H9 (cell line): ENCODE results near the gene ATP6AP1. TPM values are rescaled to one million over a fixed set of nuclear protein-coding genes. Genes with fewer than 3 reads are reported as not detected.

ENCODE experiments used
- DNase-seq: peaks from one replicate; pipeline ENCODE4 v3.0.0-alpha.2; 2017
- H2AFZ ChIP-seq: one replicate; pipeline ENCODE4 v1.6.1; 2013; ENCODE audit warnings: mild to moderate bottlenecking, low read length, control low read depth, moderate library complexity
- H2AK5ac ChIP-seq: 2 replicates; pipeline ENCODE4 v1.6.1; 2013; ENCODE audit warnings: low read length, control low read depth, mixed read lengths; ENCODE audit not compliant: insufficient read length
- H2BK120ac ChIP-seq: one replicate; pipeline ENCODE4 v1.6.1; 2013; ENCODE audit warnings: low read depth, mild to moderate bottlenecking, low read length, control low read depth, inconsistent platforms; ENCODE audit not compliant: poor library complexity, severe bottlenecking
- H2BK12ac ChIP-seq: 2 replicates; pipeline ENCODE4 v1.6.1; 2013; ENCODE audit warnings: low read length, control low read depth, mixed read lengths, low read depth; ENCODE audit not compliant: insufficient read length
- H2BK15ac ChIP-seq: 2 replicates; pipeline ENCODE4 v1.6.1; 2013; ENCODE audit warnings: low read depth, low read length, control low read depth
- H2BK20ac ChIP-seq: one replicate; pipeline ENCODE4 v1.6.1; 2013; ENCODE audit warnings: low read depth, mild to moderate bottlenecking, low read length, control low read depth, inconsistent platforms; ENCODE audit not compliant: poor library complexity, severe bottlenecking
- H2BK5ac ChIP-seq: 2 replicates; pipeline ENCODE4 v1.6.1; 2013; ENCODE audit warnings: low read length, control low read depth, mixed read lengths; ENCODE audit not compliant: insufficient read length
- H3K14ac ChIP-seq: 2 replicates; pipeline ENCODE4 v1.6.1; 2013; ENCODE audit warnings: low read length, control low read depth; ENCODE audit not compliant: insufficient read depth
- H3K18ac ChIP-seq: 2 replicates; pipeline ENCODE4 v1.6.1; 2013; ENCODE audit warnings: low read depth, mild to moderate bottlenecking, mixed read lengths, low read length, control low read depth; ENCODE audit not compliant: insufficient read length
- H3K23ac ChIP-seq: 2 replicates; pipeline ENCODE4 v1.6.1; 2013; ENCODE audit warnings: low read length, control low read depth, mixed read lengths, low read depth; ENCODE audit not compliant: insufficient read length
- H3K23me2 ChIP-seq: 2 replicates; pipeline ENCODE4 v1.6.1; 2013; ENCODE audit warnings: low read depth, mild to moderate bottlenecking, mixed read lengths, low read length, control low read depth; ENCODE audit not compliant: insufficient read length, poor library complexity, severe bottlenecking
- H3K27ac ChIP-seq: 2 replicates; pipeline ENCODE4 v1.5.1; 2013; ENCODE audit warnings: low read length, control low read depth, mixed read lengths, low read depth; ENCODE audit not compliant: insufficient read length
- H3K27me3 ChIP-seq: 2 replicates; pipeline ENCODE4 v1.6.1; 2013; ENCODE audit warnings: low read length, control low read depth, inconsistent platforms; ENCODE audit not compliant: insufficient read depth
- H3K4ac ChIP-seq: 2 replicates; pipeline ENCODE4 v1.6.1; 2013; ENCODE audit warnings: low read depth, mild to moderate bottlenecking, control low read depth, inconsistent platforms, low read length, moderate library complexity
- H3K4me1 ChIP-seq: 2 replicates; pipeline ENCODE4 v1.6.1; 2013; ENCODE audit warnings: low read length, control low read depth, inconsistent platforms; ENCODE audit not compliant: insufficient read depth
- H3K4me2 ChIP-seq: 2 replicates; pipeline ENCODE4 v1.6.1; 2013; ENCODE audit warnings: low read length, control low read depth, mixed read lengths; ENCODE audit not compliant: insufficient read length, insufficient read depth
- H3K56ac ChIP-seq: 2 replicates; pipeline ENCODE4 v1.6.1; 2013; ENCODE audit warnings: low read depth, mild to moderate bottlenecking, mixed read lengths, low read length, control low read depth; ENCODE audit not compliant: insufficient read length
- H3K79me1 ChIP-seq: 2 replicates; pipeline ENCODE4 v1.6.1; 2013; ENCODE audit warnings: low read depth, mild to moderate bottlenecking, moderate library complexity, low read length, control low read depth, inconsistent platforms; ENCODE audit not compliant: insufficient read depth, poor library complexity, severe bottlenecking
- H3K79me2 ChIP-seq: 2 replicates; pipeline ENCODE4 v1.6.1; 2013; ENCODE audit warnings: low read length, control low read depth, inconsistent platforms; ENCODE audit not compliant: insufficient read depth
- H3K9ac ChIP-seq: 2 replicates; pipeline ENCODE4 v1.6.1; 2013; ENCODE audit warnings: low read length, control low read depth, mixed read lengths; ENCODE audit not compliant: insufficient read length; ENCODE audit errors: extremely low read depth
- H3K9me3 ChIP-seq: one replicate; pipeline ENCODE4 v1.6.1; 2013; ENCODE audit warnings: low read depth, low read length, inconsistent platforms; ENCODE audit not compliant: control insufficient read depth
- H3T11ph ChIP-seq: one replicate; pipeline ENCODE4 v1.6.1; 2013; ENCODE audit warnings: mild to moderate bottlenecking, low read length, control low read depth, inconsistent platforms
- H4K20me1 ChIP-seq: one replicate; pipeline ENCODE4 v1.6.1; 2013; ENCODE audit not compliant: control insufficient read depth, insufficient read length, insufficient read depth
- H4K5ac ChIP-seq: 2 replicates; pipeline ENCODE4 v1.6.1; 2013; ENCODE audit warnings: low read depth, mild to moderate bottlenecking, mixed read lengths, low read length, control low read depth; ENCODE audit not compliant: insufficient read length
- H4K8ac ChIP-seq: replicated peaks from 2 replicates; pipeline ENCODE4 v1.6.1; 2013; ENCODE audit warnings: low read length, control low read depth, mixed read lengths, low read depth; ENCODE audit not compliant: insufficient read length
- H4K91ac ChIP-seq: 2 replicates; pipeline ENCODE4 v1.6.1; 2013; ENCODE audit warnings: low read depth, mild to moderate bottlenecking, moderate library complexity, mixed read lengths, low read length, control low read depth; ENCODE audit not compliant: insufficient read length
- H3K27ac Mint-ChIP-seq, 3 experiments: 2 replicates in 2 of 3; 3 replicates in 1 of 3; pipeline ENCODE4 v1.8.0; 2020 to 2021; ENCODE audit warnings: mixed read lengths in 3 of 3, mild to moderate bottlenecking in 1 of 3, moderate library complexity in 1 of 3
- H3K27me3 Mint-ChIP-seq: 2 replicates; pipeline ENCODE4 v1.8.0; 2021; ENCODE audit warnings: low read depth, mild to moderate bottlenecking, moderate library complexity, mixed read lengths
- H3K36me3 Mint-ChIP-seq, 3 experiments: 2 replicates in 2 of 3; 3 replicates in 1 of 3; pipeline ENCODE4 v1.8.0; 2020 to 2021; ENCODE audit warnings: low read depth in 3 of 3, mixed read lengths in 3 of 3; ENCODE audit not compliant: insufficient read depth in 1 of 3
- H3K4me1 Mint-ChIP-seq, 2 experiments: 2 replicates each; pipeline ENCODE4 v1.8.0; 2020; ENCODE audit warnings: mixed read lengths in 2 of 2
- H3K4me3 Mint-ChIP-seq, 2 experiments: 2 replicates in 1 of 2; 3 replicates in 1 of 2; pipeline ENCODE4 v1.8.0; 2020 to 2021; ENCODE audit warnings: mild to moderate bottlenecking in 2 of 2, mixed read lengths in 2 of 2, moderate library complexity in 1 of 2
- H3K9me3 Mint-ChIP-seq, 2 experiments: 2 replicates in 1 of 2; 3 replicates in 1 of 2; pipeline ENCODE4 v1.8.0; 2020; ENCODE audit warnings: mild to moderate bottlenecking in 2 of 2, mixed read lengths in 2 of 2, moderate library complexity in 1 of 2
- WGBS: extraction: QIAGEN DNeasy Blood & Tissue Kit; methylation state at CpG from one replicate; pipeline ENCODE4 v1.1.7; 2013; ENCODE audit warnings: missing lambda C conversion rate, low lambda C conversion rate, mixed read lengths; ENCODE audit not compliant: insufficient read length; ENCODE audit errors: extremely low coverage; 5-methylcytosine and 5-hydroxymethylcytosine counted together
- total RNA-seq: library from RNA; stranded (reverse); gene quantifications from 2 replicates; pipeline ENCODE4 v1.2.1, GENCODE V29; 2021
- TF ChIP-seq, protein P1 (sequence below): fragments of 200-600 bp; sonication (generic); conservative IDR thresholded peaks from 3 replicates; pipeline ENCODE4 v1.8.0; 2021; ENCODE audit warnings: antibody characterized with exemption, mild to moderate bottlenecking

Gene ATP6AP1
- total RNA-seq, 1 experiment from 2014 or later: 45.6 TPM

DNA sequence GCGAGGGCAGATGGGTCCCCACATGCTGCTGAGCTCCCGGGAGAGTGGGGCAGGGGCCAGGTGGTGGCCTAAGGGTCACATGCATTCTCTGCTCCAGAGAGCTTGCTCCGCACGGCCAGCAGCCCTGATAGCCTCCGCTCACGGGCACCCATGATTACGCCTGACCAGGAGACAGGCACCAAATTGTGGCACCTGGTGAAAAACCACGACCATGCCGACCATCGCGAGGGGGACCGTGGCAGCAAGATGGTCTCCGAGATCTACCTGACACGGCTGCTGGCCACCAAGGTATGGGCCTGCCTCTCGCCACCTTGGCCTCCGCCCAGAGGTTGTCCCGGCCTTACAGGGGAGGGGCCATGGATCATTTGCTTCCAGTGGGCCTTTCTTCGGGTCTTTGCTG, 41.4 kb downstream of the ATP6AP1 start:
- no peak overlapping the region for H3K27ac ChIP-seq
- no peak overlapping the region for H3K4ac ChIP-seq
- H3K23me2 ChIP-seq: no peaks in the 10 kb centered on the region
- no peak overlapping the region for H4K5ac ChIP-seq
- no peak overlapping the region for H2BK20ac ChIP-seq
- no peaks in the 10 kb centered on the region for H3K79me2 ChIP-seq
- WGBS: no CpG with 5 or more reads among the region's 18 CpGs
- no peaks in the 10 kb centered on the region for H3K27me3 ChIP-seq
- no peaks in the 10 kb centered on the region for H3K79me1 ChIP-seq
- Mint-ChIP-seq H3K27me3 (no peaks in the 10 kb centered on the region; the same call in 1 of the 2 replicates), H3K27ac (no peak overlapping the region), H3K36me3 (peaks cover 15 to 63% (median 59%) of the 10 kb centered on the region in 3 experiments), H3K4me3 (no peak overlapping the region), H3K4me1 (no peaks in the 10 kb centered on the region), H3K9me3 (peaks cover 58 to 86% of the 10 kb centered on the region in 2 experiments)
- no peak overlapping the region for H4K91ac ChIP-seq
- H2BK5ac ChIP-seq: no peak overlapping the region
- H4K20me1 ChIP-seq: no peaks in the 10 kb centered on the region
- TF ChIP-seq, protein P1, sequence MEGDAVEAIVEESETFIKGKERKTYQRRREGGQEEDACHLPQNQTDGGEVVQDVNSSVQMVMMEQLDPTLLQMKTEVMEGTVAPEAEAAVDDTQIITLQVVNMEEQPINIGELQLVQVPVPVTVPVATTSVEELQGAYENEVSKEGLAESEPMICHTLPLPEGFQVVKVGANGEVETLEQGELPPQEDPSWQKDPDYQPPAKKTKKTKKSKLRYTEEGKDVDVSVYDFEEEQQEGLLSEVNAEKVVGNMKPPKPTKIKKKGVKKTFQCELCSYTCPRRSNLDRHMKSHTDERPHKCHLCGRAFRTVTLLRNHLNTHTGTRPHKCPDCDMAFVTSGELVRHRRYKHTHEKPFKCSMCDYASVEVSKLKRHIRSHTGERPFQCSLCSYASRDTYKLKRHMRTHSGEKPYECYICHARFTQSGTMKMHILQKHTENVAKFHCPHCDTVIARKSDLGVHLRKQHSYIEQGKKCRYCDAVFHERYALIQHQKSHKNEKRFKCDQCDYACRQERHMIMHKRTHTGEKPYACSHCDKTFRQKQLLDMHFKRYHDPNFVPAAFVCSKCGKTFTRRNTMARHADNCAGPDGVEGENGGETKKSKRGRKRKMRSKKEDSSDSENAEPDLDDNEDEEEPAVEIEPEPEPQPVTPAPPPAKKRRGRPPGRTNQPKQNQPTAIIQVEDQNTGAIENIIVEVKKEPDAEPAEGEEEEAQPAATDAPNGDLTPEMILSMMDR: no peak
- H2BK120ac ChIP-seq: no peak overlapping the region
- H2BK12ac ChIP-seq: no peak overlapping the region
- H2AFZ ChIP-seq: no peak overlapping the region
- H2BK15ac ChIP-seq: no peak overlapping the region
- H2AK5ac ChIP-seq: no peak overlapping the region
- no peak overlapping the region for H3K23ac ChIP-seq
- no peak for DNase-seq
- peaks cover 27% of the 10 kb centered on the region for H3K9me3 ChIP-seq
- H4K8ac ChIP-seq: no peak overlapping the region
- H3T11ph ChIP-seq: no peak overlapping the region
- no peak overlapping the region for H3K18ac ChIP-seq
- H3K4me2 ChIP-seq: no peak overlapping the region
- no peaks in the 10 kb centered on the region for H3K4me1 ChIP-seq
- H3K14ac ChIP-seq: no peak overlapping the region
- no peak overlapping the region for H3K56ac ChIP-seq
- no peak overlapping the region for H3K9ac ChIP-seq
